ENCODE results near the gene EIF3M.

Gene EIF3M

GRCh38 chr11:32550207-32550606, 33.4 kb upstream of the EIF3M start:
- Histone ChIP-seq H3K27ac (ENCODE audit: low read length) (0 out of 2 replicates have a peak overlapping the region, but pooled peaks have one; percentile 0), H3K4me2 (ENCODE audit: insufficient read depth, low read length) (no peak overlapping the region), H3K4me3 (ENCODE audit: low read depth in 1 of 2, low read length in 2 of 2) (no peak overlapping the region), H3K4me1 (ENCODE audit: insufficient read depth, low read length) (0 out of 2 replicates have a peak, but pooled peaks cover 5% of the 10 kb centered on the region), H3K79me2 (ENCODE audit: insufficient read depth, low read length) (no peaks in the 10 kb centered on the region), H3K27me3 (ENCODE audit: insufficient read depth, low read length, poor library complexity) (no peaks in the 10 kb centered on the region), H3K9ac (ENCODE audit: low read depth, low read length) (no peak overlapping the region), H2AFZ (ENCODE audit: low read depth, low read length) (no peak overlapping the region; the same call in 1 of the 2 replicates), H3K36me3 (ENCODE audit: insufficient read depth, low read length) (no peaks in the 10 kb centered on the region), H3K9me3 (ENCODE audit: insufficient read depth, low read length, severe bottlenecking) (no peaks in the 10 kb centered on the region), H4K20me1 (ENCODE audit: insufficient read depth, low read length) (no peaks in the 10 kb centered on the region)
- TF ChIP-seq, protein P1, sequence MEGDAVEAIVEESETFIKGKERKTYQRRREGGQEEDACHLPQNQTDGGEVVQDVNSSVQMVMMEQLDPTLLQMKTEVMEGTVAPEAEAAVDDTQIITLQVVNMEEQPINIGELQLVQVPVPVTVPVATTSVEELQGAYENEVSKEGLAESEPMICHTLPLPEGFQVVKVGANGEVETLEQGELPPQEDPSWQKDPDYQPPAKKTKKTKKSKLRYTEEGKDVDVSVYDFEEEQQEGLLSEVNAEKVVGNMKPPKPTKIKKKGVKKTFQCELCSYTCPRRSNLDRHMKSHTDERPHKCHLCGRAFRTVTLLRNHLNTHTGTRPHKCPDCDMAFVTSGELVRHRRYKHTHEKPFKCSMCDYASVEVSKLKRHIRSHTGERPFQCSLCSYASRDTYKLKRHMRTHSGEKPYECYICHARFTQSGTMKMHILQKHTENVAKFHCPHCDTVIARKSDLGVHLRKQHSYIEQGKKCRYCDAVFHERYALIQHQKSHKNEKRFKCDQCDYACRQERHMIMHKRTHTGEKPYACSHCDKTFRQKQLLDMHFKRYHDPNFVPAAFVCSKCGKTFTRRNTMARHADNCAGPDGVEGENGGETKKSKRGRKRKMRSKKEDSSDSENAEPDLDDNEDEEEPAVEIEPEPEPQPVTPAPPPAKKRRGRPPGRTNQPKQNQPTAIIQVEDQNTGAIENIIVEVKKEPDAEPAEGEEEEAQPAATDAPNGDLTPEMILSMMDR (IDR thresholded peaks at IDR 0.05; ENCODE audit: borderline replicate concordance, extremely low read depth, low read length, poor library complexity, severe bottlenecking), result no peak
- ATAC-seq (ENCODE audit: insufficient read depth, low read depth) (no peak), DNase-seq (no peak)

DNA sequence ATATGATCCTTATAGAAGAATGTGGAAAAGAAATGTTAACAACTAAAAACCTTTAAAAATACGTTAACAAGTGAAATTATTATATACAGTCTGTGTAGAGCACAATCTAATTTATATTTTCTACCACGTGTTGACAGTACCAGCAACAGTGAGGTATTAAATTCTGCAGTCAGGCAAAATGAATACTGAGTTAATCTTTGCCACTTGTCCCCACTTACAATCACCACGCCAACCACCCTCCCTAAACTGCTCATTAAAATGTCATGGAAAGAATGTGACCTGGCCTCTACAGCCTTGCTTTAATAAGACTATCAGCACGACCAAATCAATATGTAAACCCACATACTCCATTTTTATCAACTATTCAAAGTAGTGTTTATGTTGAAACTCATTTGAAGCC, 28.5 kb upstream of the EIF3M start:
- H3K27ac ChIP-seq (ENCODE audit: low read length), result no peak overlapping the region
- H3K36me3 ChIP-seq (ENCODE audit: insufficient read depth, low read length), result no peaks in the 10 kb centered on the region
- H3K79me2 ChIP-seq (ENCODE audit: insufficient read depth, low read length), result no peaks in the 10 kb centered on the region
- no peak overlapping the region for H3K4me3 ChIP-seq (ENCODE audit: low read depth in 1 of 2, low read length in 2 of 2)
- H3K9ac ChIP-seq (ENCODE audit: low read depth, low read length), result no peak overlapping the region
- H4K20me1 ChIP-seq (ENCODE audit: insufficient read depth, low read length), result no peaks in the 10 kb centered on the region
- H3K9me3 ChIP-seq (ENCODE audit: insufficient read depth, low read length, severe bottlenecking), result no peaks in the 10 kb centered on the region
- no peak overlapping the region for H2AFZ ChIP-seq (ENCODE audit: low read depth, low read length)
- TF ChIP-seq, protein P1 (IDR thresholded peaks at IDR 0.05; ENCODE audit: borderline replicate concordance, extremely low read depth, low read length, poor library complexity, severe bottlenecking), result no peak
- TF ChIP-seq EZH2 (IDR thresholded peaks at IDR 0.05; ENCODE audit: borderline replicate concordance, low read depth, low read length, severe bottlenecking), result no peak
- no peak overlapping the region for H3K4me2 ChIP-seq (ENCODE audit: insufficient read depth, low read length)
- 0 out of 2 replicates have a peak, but pooled peaks cover 2% of the 10 kb centered on the region for H3K4me1 ChIP-seq (ENCODE audit: insufficient read depth, low read length)
- no peak for ATAC-seq (ENCODE audit: insufficient read depth, low read depth)
- no peak for DNase-seq
- no peaks in the 10 kb centered on the region for H3K27me3 ChIP-seq (ENCODE audit: insufficient read depth, low read length, poor library complexity)

DNA sequence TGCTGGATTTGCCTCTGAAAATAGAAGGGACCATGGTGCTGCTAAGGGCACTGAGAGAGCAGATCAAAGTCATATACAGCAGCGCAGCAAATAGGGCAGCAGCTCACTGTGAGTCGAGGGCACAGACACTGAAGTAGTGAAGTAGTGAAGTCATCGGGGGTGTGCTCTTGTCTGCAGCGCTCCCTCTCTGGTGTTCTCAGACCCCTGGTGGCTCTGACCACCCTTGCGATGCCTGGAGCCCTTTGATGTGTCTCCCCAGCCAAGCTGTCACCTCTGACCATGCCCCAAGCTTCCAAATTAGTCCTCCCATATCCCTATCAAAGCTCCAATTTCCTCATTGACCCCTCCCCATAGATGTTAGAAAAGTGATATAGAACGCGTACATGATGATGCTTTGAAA, 27.7 kb upstream of the EIF3M start:
- Histone ChIP-seq H3K9ac (ENCODE audit: low read depth, low read length) (no peak overlapping the region), H3K36me3 (ENCODE audit: insufficient read depth, low read length) (no peaks in the 10 kb centered on the region), H3K27ac (ENCODE audit: low read length) (no peak overlapping the region), H2AFZ (ENCODE audit: low read depth, low read length) (no peak overlapping the region), H3K4me1 (ENCODE audit: insufficient read depth, low read length) (no peaks in the 10 kb centered on the region), H3K79me2 (ENCODE audit: insufficient read depth, low read length) (no peaks in the 10 kb centered on the region), H3K4me3 (ENCODE audit: low read depth in 1 of 2, low read length in 2 of 2) (no peak overlapping the region), H3K4me2 (ENCODE audit: insufficient read depth, low read length) (no peak overlapping the region), H3K27me3 (ENCODE audit: insufficient read depth, low read length, poor library complexity) (no peaks in the 10 kb centered on the region), H4K20me1 (ENCODE audit: insufficient read depth, low read length) (no peaks in the 10 kb centered on the region), H3K9me3 (ENCODE audit: insufficient read depth, low read length, severe bottlenecking) (no peaks in the 10 kb centered on the region)
- TF ChIP-seq EZH2 (IDR thresholded peaks at IDR 0.05; ENCODE audit: borderline replicate concordance, low read depth, low read length, severe bottlenecking), result no peak
- TF ChIP-seq, protein P1 (IDR thresholded peaks at IDR 0.05; ENCODE audit: borderline replicate concordance, extremely low read depth, low read length, poor library complexity, severe bottlenecking), result no peak
- ATAC-seq (ENCODE audit: insufficient read depth, low read depth) (no peak), DNase-seq (no peak)

GRCh38 chr11:32561835-32562234, 21.8 kb upstream of the EIF3M start:
- H4K20me1 ChIP-seq (ENCODE audit: insufficient read depth, low read length), result no peaks in the 10 kb centered on the region
- H3K27me3 ChIP-seq (ENCODE audit: insufficient read depth, low read length, poor library complexity), result no peaks in the 10 kb centered on the region
- H3K4me3 ChIP-seq (ENCODE audit: low read depth in 1 of 2, low read length in 2 of 2), result no peak overlapping the region
- no peaks in the 10 kb centered on the region for H3K36me3 ChIP-seq (ENCODE audit: insufficient read depth, low read length)
- no peak overlapping the region for H2AFZ ChIP-seq (ENCODE audit: low read depth, low read length)
- no peaks in the 10 kb centered on the region; the same call in 1 of the 2 replicates for H3K4me1 ChIP-seq (ENCODE audit: insufficient read depth, low read length)
- H3K79me2 ChIP-seq (ENCODE audit: insufficient read depth, low read length), result no peaks in the 10 kb centered on the region
- ATAC-seq (ENCODE audit: insufficient read depth, low read depth) (no peak), DNase-seq (no peak)
- H3K9ac ChIP-seq (ENCODE audit: low read depth, low read length), result no peak overlapping the region
- no peak overlapping the region for H3K4me2 ChIP-seq (ENCODE audit: insufficient read depth, low read length)
- TF ChIP-seq EZH2 (IDR thresholded peaks at IDR 0.05; ENCODE audit: borderline replicate concordance, low read depth, low read length, severe bottlenecking), result no peak
- TF ChIP-seq, protein P1 (IDR thresholded peaks at IDR 0.05; ENCODE audit: borderline replicate concordance, extremely low read depth, low read length, poor library complexity, severe bottlenecking), result peak; percentile 36
- no peaks in the 10 kb centered on the region for H3K9me3 ChIP-seq (ENCODE audit: insufficient read depth, low read length, severe bottlenecking)
- H3K27ac ChIP-seq (ENCODE audit: low read length), result no peak overlapping the region
